ENCODE data around the gene SUPT4H1.

SUPT4H1 gene

DNA sequence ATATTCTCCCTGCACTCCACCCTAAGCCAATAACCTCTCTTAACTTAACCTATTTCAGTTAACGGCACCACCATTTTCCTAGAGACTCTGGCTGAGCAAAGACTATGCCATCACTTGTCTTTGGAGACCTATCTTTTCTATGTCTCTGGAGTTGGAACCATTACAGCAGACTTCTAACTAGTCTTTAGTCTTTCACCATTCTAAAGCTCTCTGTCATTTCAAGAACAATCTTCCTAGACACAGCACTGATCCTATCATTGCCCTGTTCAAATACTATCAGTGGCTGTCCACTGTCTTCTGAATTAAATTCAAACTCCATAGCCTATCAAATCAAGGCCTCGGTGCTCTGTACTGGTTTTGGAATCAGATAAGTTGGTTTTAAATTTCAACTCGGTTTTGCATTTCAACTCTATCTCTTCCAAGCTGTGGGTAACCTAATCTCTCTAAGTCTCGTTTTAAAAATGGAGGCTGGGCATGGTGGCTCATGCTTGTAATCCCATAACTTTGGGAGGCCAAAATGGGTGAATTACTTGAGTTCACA lies 33.4 kb upstream of the SUPT4H1 start:
- TF ChIP-seq, protein P1, sequence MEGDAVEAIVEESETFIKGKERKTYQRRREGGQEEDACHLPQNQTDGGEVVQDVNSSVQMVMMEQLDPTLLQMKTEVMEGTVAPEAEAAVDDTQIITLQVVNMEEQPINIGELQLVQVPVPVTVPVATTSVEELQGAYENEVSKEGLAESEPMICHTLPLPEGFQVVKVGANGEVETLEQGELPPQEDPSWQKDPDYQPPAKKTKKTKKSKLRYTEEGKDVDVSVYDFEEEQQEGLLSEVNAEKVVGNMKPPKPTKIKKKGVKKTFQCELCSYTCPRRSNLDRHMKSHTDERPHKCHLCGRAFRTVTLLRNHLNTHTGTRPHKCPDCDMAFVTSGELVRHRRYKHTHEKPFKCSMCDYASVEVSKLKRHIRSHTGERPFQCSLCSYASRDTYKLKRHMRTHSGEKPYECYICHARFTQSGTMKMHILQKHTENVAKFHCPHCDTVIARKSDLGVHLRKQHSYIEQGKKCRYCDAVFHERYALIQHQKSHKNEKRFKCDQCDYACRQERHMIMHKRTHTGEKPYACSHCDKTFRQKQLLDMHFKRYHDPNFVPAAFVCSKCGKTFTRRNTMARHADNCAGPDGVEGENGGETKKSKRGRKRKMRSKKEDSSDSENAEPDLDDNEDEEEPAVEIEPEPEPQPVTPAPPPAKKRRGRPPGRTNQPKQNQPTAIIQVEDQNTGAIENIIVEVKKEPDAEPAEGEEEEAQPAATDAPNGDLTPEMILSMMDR (IDR thresholded peaks at IDR 0.05; ENCODE audit: low read depth, low read length): no peak
- H3K4me3 ChIP-seq (ENCODE audit: low read depth, low read length): no peak overlapping the region
- in situ Hi-C loops (cut with HindIII; ENCODE audit: low sequenced_read_pairs): no loop called here
- no peak for DNase-seq (ENCODE audit: low read depth, low spot score)

DNA sequence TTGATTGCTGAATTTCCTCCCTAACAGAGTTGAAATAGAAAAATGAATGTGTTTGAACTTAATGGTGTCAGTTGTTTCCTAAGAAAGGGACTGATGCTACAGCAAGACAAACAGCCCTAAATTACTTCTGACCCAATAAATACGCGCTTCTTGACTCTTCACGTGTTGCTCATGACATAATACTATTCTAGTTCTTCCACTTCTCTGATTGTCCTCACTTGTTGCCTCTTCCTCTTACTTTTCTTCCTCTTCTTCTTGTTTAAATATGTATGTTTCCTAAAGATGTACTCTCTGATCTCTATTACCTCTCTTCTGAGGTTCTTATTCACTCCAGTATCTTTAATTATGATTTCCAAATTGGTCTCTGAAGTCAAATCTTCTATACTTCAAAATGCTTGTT lies 32.9 kb upstream of the SUPT4H1 start:
- no peak overlapping the region for H3K4me3 ChIP-seq (ENCODE audit: low read depth, low read length)
- DNase-seq (ENCODE audit: low read depth, low spot score): no peak
- TF ChIP-seq, protein P1 (IDR thresholded peaks at IDR 0.05; ENCODE audit: low read depth, low read length): no peak
- in situ Hi-C loops (cut with HindIII; ENCODE audit: low sequenced_read_pairs): no loop called here

GRCh38 chr17:58383892-58384462 lies 32.0 kb upstream of the SUPT4H1 start:
- TF ChIP-seq, protein P1 (IDR thresholded peaks at IDR 0.05; ENCODE audit: low read depth, low read length): no peak
- H3K4me3 ChIP-seq (ENCODE audit: low read depth, low read length): no peak overlapping the region
- no peak for DNase-seq (ENCODE audit: low read depth, low spot score)
- in situ Hi-C loops (cut with HindIII; ENCODE audit: low sequenced_read_pairs): no loop called here

DNA sequence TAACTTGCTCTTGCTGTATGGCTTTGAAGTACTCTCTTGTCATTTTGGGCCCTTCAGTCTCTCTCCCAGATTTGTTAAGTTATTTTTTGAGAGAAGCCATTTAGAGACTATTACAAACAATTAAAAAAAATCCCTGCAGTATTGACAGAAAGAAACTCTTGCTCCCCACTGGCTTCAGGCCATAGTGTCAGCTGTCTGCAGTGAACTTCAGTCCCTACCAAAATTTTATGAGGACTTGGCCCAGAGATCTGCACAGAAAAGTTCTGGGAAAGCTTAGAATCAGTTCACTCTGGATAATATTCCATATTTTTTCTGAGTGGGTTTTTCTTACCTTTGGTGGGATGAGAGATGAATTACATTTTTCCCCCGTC lies 30.9 kb upstream of the SUPT4H1 start:
- TF ChIP-seq, protein P1 (IDR thresholded peaks at IDR 0.05; ENCODE audit: low read depth, low read length): no peak
- no peak for DNase-seq (ENCODE audit: low read depth, low spot score)
- in situ Hi-C loops (cut with HindIII; ENCODE audit: low sequenced_read_pairs): no loop called here
- no peak overlapping the region for H3K4me3 ChIP-seq (ENCODE audit: low read depth, low read length)

GRCh38 chr17:58382108-58382871 lies 30.3 kb upstream of the SUPT4H1 start:
- DNase-seq (ENCODE audit: low read depth, low spot score): no peak
- in situ Hi-C loops (cut with HindIII; ENCODE audit: low sequenced_read_pairs): no loop called here

GRCh38 chr17:58381124-58382035 lies 29.4 kb upstream of the SUPT4H1 start:
- no peak overlapping the region for H3K4me3 ChIP-seq (ENCODE audit: low read depth, low read length)
- TF ChIP-seq, protein P1 (IDR thresholded peaks at IDR 0.05; ENCODE audit: low read depth, low read length): no peak
- in situ Hi-C loops (cut with HindIII; ENCODE audit: low sequenced_read_pairs): no loop called here
- no peak for DNase-seq (ENCODE audit: low read depth, low spot score)

More at GRCh38 chr17:58382108-58382871, 30.3 kb upstream of the SUPT4H1 start:
- TF ChIP-seq, protein P1 (IDR thresholded peaks at IDR 0.05; ENCODE audit: low read depth, low read length): no peak
- no peak overlapping the region for H3K4me3 ChIP-seq (ENCODE audit: low read depth, low read length)
